Measurements from ENCODE around the gene SYNE3.

SYNE3 gene

GRCh38 chr14:95516554-95517181 lies at the start of gene SYNE3:
Gene SYNE3, minus strand, starts transcription at chr14:95516650. Its CDS starts 40,829 bp downstream, at chr14:95475821.
- DNase-seq (ENCODE audit: low read depth in 2 of 2): peak in 1 of 2 donors; percentile 53

GRCh38 chr14:95564060-95564459 lies 47.6 kb upstream of the SYNE3 start:
- DNase-seq (ENCODE audit: low read depth in 2 of 2): no peak

- no peak for DNase-seq (ENCODE audit: low read depth in 2 of 2)
Observed at GRCh38 chr14:95562892-95563685, 46.6 kb upstream of the SYNE3 start.

GRCh38 chr14:95561001-95561412 lies 44.6 kb upstream of the SYNE3 start:
- peak; percentile 77 to 93 for DNase-seq (ENCODE audit: low read depth in 2 of 2)

- no peak for DNase-seq (ENCODE audit: low read depth in 2 of 2)
Observed at GRCh38 chr14:95559203-95559602, 42.8 kb upstream of the SYNE3 start.

GRCh38 chr14:95557832-95558231 lies 41.4 kb upstream of the SYNE3 start:
- no peak for DNase-seq (ENCODE audit: low read depth in 2 of 2)

- DNase-seq (ENCODE audit: low read depth in 2 of 2): no peak
Observed at GRCh38 chr14:95557291-95557690, 40.8 kb upstream of the SYNE3 start.

- no peak for DNase-seq (ENCODE audit: low read depth in 2 of 2)
Observed at GRCh38 chr14:95555053-95555452, 38.6 kb upstream of the SYNE3 start.

GRCh38 chr14:95553141-95553540 lies 36.7 kb upstream of the SYNE3 start:
- no peak for DNase-seq (ENCODE audit: low read depth in 2 of 2)

GRCh38 chr14:95551435-95551834 lies 35.0 kb upstream of the SYNE3 start:
- no peak for DNase-seq (ENCODE audit: low read depth in 2 of 2)

GRCh38 chr14:95549656-95550585 lies 33.5 kb upstream of the SYNE3 start:
- DNase-seq (ENCODE audit: low read depth in 2 of 2): no peak

- DNase-seq (ENCODE audit: low read depth in 2 of 2): no peak
Observed at GRCh38 chr14:95548328-95548929, 32.0 kb upstream of the SYNE3 start.

GRCh38 chr14:95547626-95548327 lies 31.3 kb upstream of the SYNE3 start:
- DNase-seq (ENCODE audit: low read depth in 2 of 2): no peak

GRCh38 chr14:95547272-95547625 lies 30.8 kb upstream of the SYNE3 start:
- DNase-seq (ENCODE audit: low read depth in 2 of 2): no peak

- no peak for DNase-seq (ENCODE audit: low read depth in 2 of 2)
Observed at GRCh38 chr14:95545515-95546168, 29.2 kb upstream of the SYNE3 start.

- DNase-seq (ENCODE audit: low read depth in 2 of 2): no peak
Observed at GRCh38 chr14:95544588-95544987, 28.1 kb upstream of the SYNE3 start.

GRCh38 chr14:95543021-95543420 lies 26.6 kb upstream of the SYNE3 start:
- no peak for DNase-seq (ENCODE audit: low read depth in 2 of 2)

- DNase-seq (ENCODE audit: low read depth in 2 of 2): no peak
Observed at GRCh38 chr14:95541932-95542930, 25.8 kb upstream of the SYNE3 start.

GRCh38 chr14:95541346-95541745 lies 24.9 kb upstream of the SYNE3 start:
- no peak for DNase-seq (ENCODE audit: low read depth in 2 of 2)
